Thyroid gland (tissue), 4 donors: ENCODE measurements around the gene RNF11.

Experiments
- POLR2A ChIP-seq, 2 donors: fragments of 450-650 bp; IDR thresholded peaks; one replicate each; pipeline ENCODE4 v1.6.1; 2017; ENCODE audit warnings: antibody characterized with exemption in 2 of 2, mild to moderate bottlenecking in 2 of 2, moderate library complexity in 1 of 2
- TF ChIP-seq, protein P1 (sequence below), 6 experiments: fragments of 200-600 bp in 3 of 6; fragments of 450-650 bp in 3 of 6; sonication (generic) in 3 of 6; IDR thresholded peaks; one replicate each; pipeline ENCODE4 v1.5.1; 2016 to 2019; ENCODE audit warnings: antibody characterized with exemption in 6 of 6, mild to moderate bottlenecking in 2 of 6, inconsistent platforms in 1 of 6, moderate library complexity in 1 of 6

DNA sequence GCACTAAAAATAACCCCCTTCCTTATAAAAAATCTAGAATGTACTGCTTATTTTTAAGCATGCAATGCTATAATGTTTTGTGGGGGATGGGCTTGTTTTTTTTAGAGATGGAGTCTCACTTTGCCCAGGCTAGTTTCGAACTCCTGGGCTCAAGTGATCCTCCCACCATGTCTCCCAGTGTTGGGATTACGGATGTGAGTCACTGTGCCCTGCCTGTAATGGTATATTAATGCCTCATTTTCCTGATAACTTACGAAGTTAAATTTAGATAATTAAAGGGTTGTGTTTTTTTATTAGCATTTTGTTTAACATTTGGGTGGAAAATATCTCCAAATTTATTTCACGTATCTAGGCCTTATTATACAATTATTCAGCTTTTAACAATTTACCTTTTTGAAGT, 6.5 kb downstream of the RNF11 start:
- TF ChIP-seq, protein P1, sequence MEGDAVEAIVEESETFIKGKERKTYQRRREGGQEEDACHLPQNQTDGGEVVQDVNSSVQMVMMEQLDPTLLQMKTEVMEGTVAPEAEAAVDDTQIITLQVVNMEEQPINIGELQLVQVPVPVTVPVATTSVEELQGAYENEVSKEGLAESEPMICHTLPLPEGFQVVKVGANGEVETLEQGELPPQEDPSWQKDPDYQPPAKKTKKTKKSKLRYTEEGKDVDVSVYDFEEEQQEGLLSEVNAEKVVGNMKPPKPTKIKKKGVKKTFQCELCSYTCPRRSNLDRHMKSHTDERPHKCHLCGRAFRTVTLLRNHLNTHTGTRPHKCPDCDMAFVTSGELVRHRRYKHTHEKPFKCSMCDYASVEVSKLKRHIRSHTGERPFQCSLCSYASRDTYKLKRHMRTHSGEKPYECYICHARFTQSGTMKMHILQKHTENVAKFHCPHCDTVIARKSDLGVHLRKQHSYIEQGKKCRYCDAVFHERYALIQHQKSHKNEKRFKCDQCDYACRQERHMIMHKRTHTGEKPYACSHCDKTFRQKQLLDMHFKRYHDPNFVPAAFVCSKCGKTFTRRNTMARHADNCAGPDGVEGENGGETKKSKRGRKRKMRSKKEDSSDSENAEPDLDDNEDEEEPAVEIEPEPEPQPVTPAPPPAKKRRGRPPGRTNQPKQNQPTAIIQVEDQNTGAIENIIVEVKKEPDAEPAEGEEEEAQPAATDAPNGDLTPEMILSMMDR (IDR thresholded peaks at IDR 0.05): no peak
- no peak for TF ChIP-seq POLR2A (IDR thresholded peaks at IDR 0.05)
